Prostate gland (tissue), 2 donors: ENCODE results near the gene KLK8.

ENCODE experiments used
- POLR2A ChIP-seq: fragments of 450-650 bp; IDR thresholded peaks from one replicate; pipeline ENCODE4 v1.6.1; 2016; ENCODE audit warnings: antibody characterized with exemption, mild to moderate bottlenecking
- POLR2AphosphoS5 ChIP-seq: sonication (generic); formaldehyde crosslinking; IDR thresholded peaks from one replicate; pipeline ENCODE4 v1.6.1; 2017; ENCODE audit warnings: antibody characterized with exemption
- TF ChIP-seq, protein P1 (sequence below), 4 experiments: fragments of 200-600 bp in 2 of 4; fragments of 450-650 bp in 2 of 4; sonication (generic) in 2 of 4; IDR thresholded peaks; 1 replicate in 3 of 4; 2 replicates in 1 of 4; pipeline ENCODE4 v1.5.1; 2016 to 2019; ENCODE audit warnings: antibody characterized with exemption in 4 of 4, mild to moderate bottlenecking in 2 of 4, moderate library complexity in 2 of 4

- TF ChIP-seq, protein P1, sequence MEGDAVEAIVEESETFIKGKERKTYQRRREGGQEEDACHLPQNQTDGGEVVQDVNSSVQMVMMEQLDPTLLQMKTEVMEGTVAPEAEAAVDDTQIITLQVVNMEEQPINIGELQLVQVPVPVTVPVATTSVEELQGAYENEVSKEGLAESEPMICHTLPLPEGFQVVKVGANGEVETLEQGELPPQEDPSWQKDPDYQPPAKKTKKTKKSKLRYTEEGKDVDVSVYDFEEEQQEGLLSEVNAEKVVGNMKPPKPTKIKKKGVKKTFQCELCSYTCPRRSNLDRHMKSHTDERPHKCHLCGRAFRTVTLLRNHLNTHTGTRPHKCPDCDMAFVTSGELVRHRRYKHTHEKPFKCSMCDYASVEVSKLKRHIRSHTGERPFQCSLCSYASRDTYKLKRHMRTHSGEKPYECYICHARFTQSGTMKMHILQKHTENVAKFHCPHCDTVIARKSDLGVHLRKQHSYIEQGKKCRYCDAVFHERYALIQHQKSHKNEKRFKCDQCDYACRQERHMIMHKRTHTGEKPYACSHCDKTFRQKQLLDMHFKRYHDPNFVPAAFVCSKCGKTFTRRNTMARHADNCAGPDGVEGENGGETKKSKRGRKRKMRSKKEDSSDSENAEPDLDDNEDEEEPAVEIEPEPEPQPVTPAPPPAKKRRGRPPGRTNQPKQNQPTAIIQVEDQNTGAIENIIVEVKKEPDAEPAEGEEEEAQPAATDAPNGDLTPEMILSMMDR (IDR thresholded peaks at IDR 0.05), result no peak
- TF ChIP-seq POLR2A, result no peak
- TF ChIP-seq POLR2AphosphoS5, result no peak
These were observed 7.9 kb upstream of the KLK8 start for GRCh38 chr19:51009061-51009891.
